CD4-positive, alpha-beta memory T cell (primary cell): ENCODE data around the gene TEDC1. TPM values are rescaled to one million over a fixed set of nuclear protein-coding genes. Genes with fewer than 3 reads are reported as not detected.
"Not testable (repeated sequence)": the region's sequence is repeated elsewhere in the genome, so short reads cannot be mapped to it uniquely, and the experiment has no call there.

Source experiments
- CTCF ChIA-PET: fragments of 350-600 bp; sonication (Branson Sonifier 250); formaldehyde crosslinking; loops from one replicate; lab custom pipeline; 2021; ENCODE audit warnings: inconsistent platforms; ENCODE audit not compliant: partially characterized antibody; lab: Charles Lee
- POLR2A ChIA-PET: fragments of 350-600 bp; sonication (Branson Sonifier 250); formaldehyde crosslinking; loops from one replicate; lab custom pipeline; 2021; ENCODE audit not compliant: partially characterized antibody; lab: Charles Lee
- DNase-seq, 5 donors: peaks; one replicate each; pipeline versions ENCODE4 v3.0.0 to v3.0.0-alpha.2; 2020 to 2022; ENCODE audit warnings: mixed read lengths in 1 of 5
- H3K27ac ChIP-seq: one replicate; pipeline ENCODE4 v1.7.0; 2013; ENCODE audit warnings: low read depth, low read length
- H3K27me3 ChIP-seq: 2 replicates; pipeline ENCODE4 v1.7.0; 2013; ENCODE audit warnings: mild to moderate bottlenecking, low read length, moderate library complexity; ENCODE audit not compliant: insufficient read depth
- H3K36me3 ChIP-seq: 2 replicates; pipeline ENCODE4 v1.7.0; 2013; ENCODE audit warnings: mild to moderate bottlenecking, low read length, moderate library complexity; ENCODE audit not compliant: insufficient read depth
- H3K4me1 ChIP-seq: 2 replicates; pipeline ENCODE4 v1.7.0; 2013; ENCODE audit warnings: mild to moderate bottlenecking, low read length, moderate library complexity; ENCODE audit not compliant: insufficient read depth
- H3K4me3 ChIP-seq, 2 donors: one replicate each; pipeline ENCODE4 v1.7.0; 2013; ENCODE audit warnings: low read length in 2 of 2, mild to moderate bottlenecking in 1 of 2
- H3K9me3 ChIP-seq, 2 donors: one replicate each; pipeline ENCODE4 v1.7.0; 2013; ENCODE audit warnings: low read length in 2 of 2, control low read depth in 1 of 2; ENCODE audit not compliant: control insufficient read depth in 1 of 2
- H3K27ac Mint-ChIP-seq, 7 donors: one replicate each; pipeline ENCODE4 v1.8.0; 2020 to 2021; ENCODE audit warnings: mixed read lengths in 7 of 7, mild to moderate bottlenecking in 6 of 7, inconsistent platforms in 3 of 7, moderate library complexity in 3 of 7
- H3K27me3 Mint-ChIP-seq, 2 donors: one replicate each; pipeline ENCODE4 v1.8.0; 2020 to 2021; ENCODE audit warnings: mixed read lengths in 2 of 2
- H3K36me3 Mint-ChIP-seq, 2 donors: one replicate each; pipeline ENCODE4 v1.8.0; 2020 to 2021; ENCODE audit warnings: mixed read lengths in 2 of 2, inconsistent platforms in 1 of 2, mild to moderate bottlenecking in 1 of 2
- H3K4me1 Mint-ChIP-seq, 4 donors: one replicate each; pipeline ENCODE4 v1.8.0; 2020 to 2021; ENCODE audit warnings: mixed read lengths in 4 of 4, mild to moderate bottlenecking in 1 of 4
- H3K4me3 Mint-ChIP-seq, 8 donors: one replicate each; pipeline ENCODE4 v1.8.0; 2020 to 2021; ENCODE audit warnings: mixed read lengths in 8 of 8, mild to moderate bottlenecking in 7 of 8, moderate library complexity in 6 of 8, inconsistent platforms in 3 of 8
- H3K9me3 Mint-ChIP-seq, 8 donors: one replicate each; pipeline ENCODE4 v1.8.0; 2020 to 2021; ENCODE audit warnings: mixed read lengths in 8 of 8, mild to moderate bottlenecking in 5 of 8, inconsistent platforms in 3 of 8, moderate library complexity in 1 of 8
- intact Hi-C: fragments of 100-400 bp; cut with micrococcal nuclease; formaldehyde crosslinking; loops from one replicate; pipeline ENCODE4 v1.15.1; 2023
- polyA plus RNA-seq, 2 donors: library from polyadenylated mRNA; unstranded; fragments of 300-500 nt; fragmentation: Illumina TruSeq; gene quantifications; one replicate each; pipeline ENCODE4 v1.2.3, GENCODE V29; 2021
- total RNA-seq, 2 experiments: library from RNA; stranded (reverse); gene quantifications; one replicate each; pipeline ENCODE4 v1.2.3, GENCODE V29; 2021

TEDC1 gene
- total and polyA plus RNA-seq, 4 experiments from 2014 or later, result 10.2 to 30.2 (median 17.9) TPM

DNA sequence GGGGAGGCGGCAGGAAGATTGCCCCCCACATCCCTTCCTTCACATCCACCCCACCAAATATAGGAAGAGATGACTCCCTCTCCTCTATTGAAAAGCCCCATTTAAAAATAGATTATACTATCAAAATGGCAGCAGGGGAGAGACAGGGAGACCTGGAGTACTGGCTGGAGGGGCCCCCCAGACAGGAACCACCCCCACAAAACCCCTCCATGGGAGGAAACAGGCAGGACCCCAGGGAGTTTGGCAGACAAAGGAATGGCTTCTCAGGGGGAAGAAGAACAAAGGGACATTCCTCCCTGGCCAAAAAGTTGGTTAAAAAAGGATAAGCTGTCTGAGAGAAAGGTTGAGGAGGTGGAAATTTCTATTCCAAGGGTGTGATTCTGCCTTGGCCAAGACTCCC lies 54.6 kb downstream of the TEDC1 start:
- POLR2A ChIA-PET, H3K36me3 ChIP-seq, H3K4me1 Mint-ChIP-seq, CTCF ChIA-PET, H3K4me3 Mint-ChIP-seq, H3K27ac Mint-ChIP-seq, H3K9me3 ChIP-seq, intact Hi-C loops, H3K27me3 ChIP-seq, H3K27ac ChIP-seq, H3K36me3 Mint-ChIP-seq, H3K4me1 ChIP-seq, DNase-seq, H3K4me3 ChIP-seq: not testable (repeated sequence)
- peaks cover 3 to 17% of the 10 kb centered on the region in 2 donors for H3K27me3 Mint-ChIP-seq
- peaks cover 0 to 11% (median 4%) of the 10 kb centered on the region in 8 donors for H3K9me3 Mint-ChIP-seq

DNA sequence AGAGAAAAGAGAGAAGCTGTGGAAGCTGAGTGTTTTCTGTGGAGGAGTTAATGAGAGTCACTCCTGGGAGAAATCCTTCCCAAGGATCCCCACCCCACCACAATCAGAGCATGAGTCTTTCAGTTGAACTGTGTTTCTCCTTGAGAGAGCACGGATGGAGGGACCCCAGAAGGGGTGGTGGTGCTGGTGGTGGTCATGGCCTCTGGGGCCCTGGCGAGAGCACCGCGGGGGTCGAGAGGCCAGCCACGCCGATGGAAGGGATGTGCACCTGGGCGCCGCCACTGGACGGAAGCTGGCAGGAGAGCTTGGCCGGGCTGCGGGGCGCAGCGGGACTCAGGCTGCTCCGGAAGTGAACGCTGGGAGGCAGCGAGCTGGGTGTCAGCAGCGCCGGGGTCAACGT lies 55.4 kb downstream of the TEDC1 start:
- H3K4me3 ChIP-seq, H3K4me1 Mint-ChIP-seq, POLR2A ChIA-PET, H3K9me3 ChIP-seq, H3K27ac Mint-ChIP-seq, H3K36me3 Mint-ChIP-seq, H3K36me3 ChIP-seq, DNase-seq, H3K4me3 Mint-ChIP-seq, intact Hi-C loops, H3K4me1 ChIP-seq, CTCF ChIA-PET, H3K27me3 ChIP-seq, H3K27ac ChIP-seq: not testable (repeated sequence)
- peaks cover 3 to 15% of the 10 kb centered on the region in 2 donors for H3K27me3 Mint-ChIP-seq
- H3K9me3 Mint-ChIP-seq, result peaks cover 0 to 11% (median 4%) of the 10 kb centered on the region in 8 donors

DNA sequence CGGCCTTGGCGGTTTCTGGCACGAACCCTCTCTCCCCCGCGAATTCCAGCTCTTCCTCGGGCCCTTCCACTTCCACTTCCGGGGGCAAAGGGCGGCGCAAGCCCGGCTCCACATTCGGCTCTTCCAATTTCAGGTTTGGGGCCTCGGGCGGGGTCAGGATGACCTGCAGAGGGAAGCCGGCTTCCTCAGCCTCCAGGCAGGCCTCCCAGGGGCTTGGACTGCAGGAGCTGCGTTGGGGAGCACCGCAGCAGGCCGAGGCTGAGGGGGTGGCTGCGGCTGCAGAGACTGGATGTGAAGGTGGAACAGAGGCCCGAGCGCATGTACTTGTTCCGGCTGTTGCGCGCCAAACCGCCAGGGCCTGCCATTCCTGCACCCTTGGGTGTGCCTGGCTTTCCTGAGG lies 56.0 kb downstream of the TEDC1 start:
- CTCF ChIA-PET, H3K27me3 ChIP-seq, H3K9me3 ChIP-seq, H3K36me3 Mint-ChIP-seq, H3K27ac ChIP-seq, POLR2A ChIA-PET, H3K4me1 Mint-ChIP-seq, DNase-seq, intact Hi-C loops, H3K4me1 ChIP-seq, H3K4me3 Mint-ChIP-seq, H3K4me3 ChIP-seq, H3K36me3 ChIP-seq, H3K27ac Mint-ChIP-seq: not testable (repeated sequence)
- H3K27me3 Mint-ChIP-seq, result peaks cover 3 to 14% of the 10 kb centered on the region in 2 donors
- peaks cover 0 to 11% (median 4%) of the 10 kb centered on the region in 8 donors for H3K9me3 Mint-ChIP-seq

DNA sequence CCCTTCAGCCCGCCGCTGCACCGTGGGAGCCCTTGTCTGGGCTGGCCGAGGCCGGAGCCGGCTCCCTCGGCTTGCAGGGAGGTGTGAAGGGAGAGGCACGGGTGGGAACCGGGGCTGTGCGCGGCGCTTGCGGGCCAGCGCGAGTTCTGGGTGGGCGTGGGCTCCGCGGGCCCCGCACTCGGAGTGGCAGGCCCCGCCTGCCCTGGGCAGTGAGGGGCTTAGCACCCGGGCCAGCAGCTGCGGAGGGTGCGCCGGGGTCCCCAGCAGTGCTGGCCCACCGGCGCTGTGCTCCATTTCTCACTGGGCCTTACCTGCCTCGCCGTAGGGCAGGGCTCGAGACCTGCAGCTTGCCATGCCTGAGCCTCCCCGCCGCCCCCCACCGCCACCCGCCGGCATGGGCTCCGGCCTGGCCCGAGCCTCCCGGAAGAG lies 56.7 kb downstream of the TEDC1 start:
- H3K9me3 Mint-ChIP-seq, result peaks cover 0 to 8% (median 2%) of the 10 kb centered on the region in 8 donors
- H3K27ac ChIP-seq, result no peak overlapping the region
- H3K9me3 ChIP-seq, result no peaks in the 10 kb centered on the region
- H3K4me3 ChIP-seq, result no peak overlapping the region
- H3K27me3 ChIP-seq, result no peaks in the 10 kb centered on the region
- ChIA-PET CTCF (interaction anchor here (1.8 kb wide), 1 partner anchor 10 kb away, joined by 12 read pairs; no protein-coding TSS in a partner anchor), POLR2A (no interaction called here)
- peaks cover 3 to 16% of the 10 kb centered on the region in 2 donors for H3K27me3 Mint-ChIP-seq
- no peaks in the 10 kb centered on the region for H3K36me3 ChIP-seq
- no peaks in the 10 kb centered on the region for H3K36me3 Mint-ChIP-seq
- no peak overlapping the region for H3K4me3 Mint-ChIP-seq
- no peak overlapping the region for H3K27ac Mint-ChIP-seq
- DNase-seq, result no peak
- H3K4me1 ChIP-seq, result no peaks in the 10 kb centered on the region
- no peaks in the 10 kb centered on the region for H3K4me1 Mint-ChIP-seq
- intact Hi-C loops, result no loop called here

Other genes starting within 250 kb of the TEDC1 start
- gene BTBD6, start 242.7 kb upstream of the TEDC1 start, total RNA-seq, result 10 to 100 TPM; 52.0 to 56.7 TPM
- 10 to 100 TPM in 1 of 2 donors, 1 to 10 TPM in 1; 5.4 to 17.4 TPM for gene BTBD6, start 242.7 kb upstream of the TEDC1 start, polyA plus RNA-seq
- 10 to 100 TPM; 49.7 to 56.0 TPM for gene BRF1, start 190.2 kb upstream of the TEDC1 start, total RNA-seq
- gene BRF1, start 190.2 kb upstream of the TEDC1 start, polyA plus RNA-seq, result 10 to 100 TPM in 1 of 2 donors, 1 to 10 TPM in 1; 3.0 to 10.2 TPM
- gene PACS2, start 176.5 kb upstream of the TEDC1 start, total RNA-seq, result 10 to 100 TPM; 70.9 to 76.6 TPM
- 1 to 10 TPM; 1.9 to 7.7 TPM for gene PACS2, start 176.5 kb upstream of the TEDC1 start, polyA plus RNA-seq
- gene TEX22, start 92.7 kb upstream of the TEDC1 start, total RNA-seq, result 1 to 10 TPM; 4.7 to 7.5 TPM
- gene TEX22, start 92.7 kb upstream of the TEDC1 start, polyA plus RNA-seq, result not detected
- gene MTA1, start 71.4 kb upstream of the TEDC1 start, total RNA-seq, result 100 to 1,000 TPM; 122 to 123 TPM
- gene MTA1, start 71.4 kb upstream of the TEDC1 start, polyA plus RNA-seq, result 1 to 10 TPM; 1.5 to 6.0 TPM
- 10 to 100 TPM; 12.1 to 13.0 TPM for gene CRIP2, start 16.4 kb upstream of the TEDC1 start, total RNA-seq
- 100 to 1,000 TPM in 1 of 2 donors, 10 to 100 TPM in 1; 84.5 to 256 TPM for gene CRIP2, start 16.4 kb upstream of the TEDC1 start, polyA plus RNA-seq
- gene CRIP1, start 4.4 kb upstream of the TEDC1 start, total RNA-seq, result 100 to 1,000 TPM; 276 to 290 TPM
- 1,000 to 10,000 TPM; 1,440 to 2,028 TPM for gene CRIP1, start 4.4 kb upstream of the TEDC1 start, polyA plus RNA-seq
- gene TMEM121, start 35.3 kb downstream of the TEDC1 start, total RNA-seq, result 1 to 10 TPM; 5.4 to 6.3 TPM
- 1 to 10 TPM; 6.6 to 9.5 TPM for gene TMEM121, start 35.3 kb downstream of the TEDC1 start, polyA plus RNA-seq